ENCODE results near the gene SOBP. TPM values are rescaled to one million over a fixed set of nuclear protein-coding genes. Genes with fewer than 3 reads are reported as not detected.

Gene SOBP
- total RNA-seq, 4 donors from 2014 or later: 0.15 to 3.8 (median 1.6) TPM

DNA sequence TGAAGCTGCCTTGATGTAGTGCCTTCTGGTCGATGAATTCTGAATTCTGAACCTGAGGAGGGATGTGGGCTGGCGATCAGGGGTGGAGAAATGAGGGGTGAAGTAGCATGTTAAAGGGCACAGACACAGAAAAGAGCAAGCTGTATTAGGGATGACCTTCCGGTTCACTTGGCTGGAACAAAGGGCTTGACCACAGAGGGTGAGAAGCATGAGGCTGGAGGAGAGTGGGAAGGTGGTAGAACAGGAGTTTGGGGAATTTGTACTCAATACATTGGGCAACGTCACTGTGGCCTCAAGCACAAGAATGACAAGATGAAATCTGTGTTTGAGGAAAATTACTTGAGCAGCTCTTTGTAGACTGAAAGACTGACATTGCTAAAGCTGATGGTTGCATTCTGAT is 155.8 kb downstream of the SOBP start:
- Histone ChIP-seq H3K27ac (no peak overlapping the region), H3K4me3 (no peak overlapping the region), H3K27me3 (no peaks in the 10 kb centered on the region), H3K36me3 (no peaks in the 10 kb centered on the region), H3K9me3 (no peaks in the 10 kb centered on the region), H3K4me1 (peaks cover 0 to 18% (median 8%) of the 10 kb centered on the region in 3 donors)
- 68 to 73% methylated on average over 4 of the region's 4 CpGs for WGBS, 2 donors
- TF ChIP-seq POLR2A (IDR thresholded peaks at IDR 0.05): no peak
- TF ChIP-seq, protein P1, sequence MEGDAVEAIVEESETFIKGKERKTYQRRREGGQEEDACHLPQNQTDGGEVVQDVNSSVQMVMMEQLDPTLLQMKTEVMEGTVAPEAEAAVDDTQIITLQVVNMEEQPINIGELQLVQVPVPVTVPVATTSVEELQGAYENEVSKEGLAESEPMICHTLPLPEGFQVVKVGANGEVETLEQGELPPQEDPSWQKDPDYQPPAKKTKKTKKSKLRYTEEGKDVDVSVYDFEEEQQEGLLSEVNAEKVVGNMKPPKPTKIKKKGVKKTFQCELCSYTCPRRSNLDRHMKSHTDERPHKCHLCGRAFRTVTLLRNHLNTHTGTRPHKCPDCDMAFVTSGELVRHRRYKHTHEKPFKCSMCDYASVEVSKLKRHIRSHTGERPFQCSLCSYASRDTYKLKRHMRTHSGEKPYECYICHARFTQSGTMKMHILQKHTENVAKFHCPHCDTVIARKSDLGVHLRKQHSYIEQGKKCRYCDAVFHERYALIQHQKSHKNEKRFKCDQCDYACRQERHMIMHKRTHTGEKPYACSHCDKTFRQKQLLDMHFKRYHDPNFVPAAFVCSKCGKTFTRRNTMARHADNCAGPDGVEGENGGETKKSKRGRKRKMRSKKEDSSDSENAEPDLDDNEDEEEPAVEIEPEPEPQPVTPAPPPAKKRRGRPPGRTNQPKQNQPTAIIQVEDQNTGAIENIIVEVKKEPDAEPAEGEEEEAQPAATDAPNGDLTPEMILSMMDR (IDR thresholded peaks at IDR 0.05): no peak
- intact Hi-C loops (cut with DNase I): no loop called here
- no peak for DNase-seq

DNA sequence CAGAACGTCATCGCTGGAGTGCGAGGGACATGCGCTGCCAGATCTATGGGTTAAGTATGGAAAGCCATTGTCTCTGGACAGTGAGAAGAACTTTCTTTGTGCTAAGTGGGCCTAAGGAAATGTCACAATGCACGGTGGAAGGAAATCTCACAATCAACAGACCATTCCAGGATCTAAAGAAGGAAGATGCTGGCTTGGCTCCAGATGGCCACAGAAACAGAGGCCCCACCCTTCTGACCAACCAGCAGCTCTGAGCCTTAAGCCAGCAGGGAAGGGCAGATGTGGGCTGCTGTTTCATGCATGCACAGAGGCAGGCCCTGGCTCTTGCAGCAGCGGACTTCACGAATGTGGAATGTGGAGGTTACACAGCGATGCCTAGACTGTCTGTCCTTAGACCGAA is 156.3 kb downstream of the SOBP start:
- Histone ChIP-seq H3K9me3 (no peaks in the 10 kb centered on the region), H3K4me1 (peaks cover 0 to 18% (median 8%) of the 10 kb centered on the region in 3 donors), H3K4me3 (no peak overlapping the region), H3K27ac (no peak overlapping the region), H3K36me3 (no peaks in the 10 kb centered on the region), H3K27me3 (no peaks in the 10 kb centered on the region)
- TF ChIP-seq POLR2A (IDR thresholded peaks at IDR 0.05): no peak
- TF ChIP-seq, protein P1 (IDR thresholded peaks at IDR 0.05): no peak
- 57 to 76% methylated on average over 9 of the region's 9 CpGs for WGBS, 2 donors
- no peak for DNase-seq
- intact Hi-C loops (cut with DNase I): no loop called here

DNA sequence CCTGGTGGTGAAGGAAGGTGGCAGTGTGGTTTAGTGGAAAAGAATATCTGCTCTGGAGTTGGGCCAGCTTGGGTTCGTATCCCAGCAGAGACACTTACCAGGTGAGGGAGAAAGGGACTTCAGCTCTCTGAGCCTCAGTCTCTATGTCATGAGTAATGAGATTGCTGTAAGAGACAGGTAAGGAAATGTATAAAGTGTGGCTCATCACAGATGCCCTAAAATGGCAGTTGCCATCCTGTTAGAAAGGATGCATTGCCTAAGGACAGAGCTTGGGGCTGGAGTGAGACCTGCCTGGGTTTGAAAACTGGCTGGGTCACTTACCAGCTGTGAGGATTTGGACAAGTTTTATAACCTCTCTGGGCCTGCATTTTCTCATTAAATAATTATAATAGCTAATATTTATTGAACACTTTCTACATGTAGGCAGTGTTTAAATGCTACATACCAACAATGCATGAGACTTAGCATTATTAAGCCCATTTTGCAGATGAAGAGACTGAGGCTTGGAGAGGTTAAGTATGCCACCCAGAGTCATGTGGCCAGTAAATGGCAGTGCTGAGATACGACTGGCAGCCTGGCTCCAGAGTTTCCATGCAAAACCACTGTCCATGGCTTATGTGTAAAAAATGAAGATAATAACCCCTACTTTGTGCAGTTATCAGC is 157.0 kb downstream of the SOBP start:
- DNase-seq: no peak
- Histone ChIP-seq H3K27ac (no peak overlapping the region), H3K9me3 (no peaks in the 10 kb centered on the region), H3K4me1 (peaks cover 0 to 11% (median 4%) of the 10 kb centered on the region in 3 donors), H3K36me3 (no peaks in the 10 kb centered on the region), H3K27me3 (no peaks in the 10 kb centered on the region), H3K4me3 (no peak overlapping the region)
- WGBS, 2 donors: 75 to 95% methylated on average over 2 of the region's 2 CpGs
- no peak for TF ChIP-seq POLR2A (IDR thresholded peaks at IDR 0.05)
- TF ChIP-seq, protein P1 (IDR thresholded peaks at IDR 0.05): no peak
- intact Hi-C loops (cut with DNase I): no loop called here

DNA sequence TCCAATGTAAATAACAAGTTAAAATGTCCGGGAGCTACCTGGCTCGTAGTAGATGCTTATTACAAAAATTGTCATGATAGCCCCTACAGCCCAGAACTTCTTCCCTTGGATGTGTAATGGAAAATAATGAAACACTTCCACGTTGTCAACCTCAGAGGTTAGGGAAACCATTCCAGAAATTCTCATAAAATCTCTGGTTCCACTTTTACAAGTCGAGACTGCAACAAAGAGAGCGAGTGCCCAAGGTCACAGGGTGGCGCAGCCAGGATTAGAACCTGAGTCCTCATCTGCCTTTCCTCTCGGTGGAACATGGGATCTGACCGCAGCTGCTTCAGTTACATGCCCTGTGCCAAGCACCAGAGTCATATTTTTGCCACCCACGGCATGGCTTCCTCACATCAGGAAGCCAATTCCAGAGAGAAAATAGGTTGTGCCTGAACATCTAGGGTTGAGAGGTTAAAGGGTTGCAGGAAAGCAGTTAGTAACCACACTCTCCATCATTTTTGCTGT is 157.6 kb downstream of the SOBP start:
- WGBS, 2 donors: 86 to 89% methylated on average over 9 of the region's 9 CpGs
- intact Hi-C loops (cut with DNase I): no loop called here
- TF ChIP-seq, protein P1 (IDR thresholded peaks at IDR 0.05): no peak
- TF ChIP-seq POLR2A (IDR thresholded peaks at IDR 0.05): no peak
- Histone ChIP-seq H3K27ac (no peak overlapping the region), H3K36me3 (no peaks in the 10 kb centered on the region), H3K4me3 (no peak overlapping the region), H3K9me3 (no peaks in the 10 kb centered on the region), H3K27me3 (no peaks in the 10 kb centered on the region), H3K4me1 (peaks cover 0 to 10% (median 4%) of the 10 kb centered on the region in 3 donors)
- DNase-seq: no peak

- no peak for DNase-seq
- intact Hi-C loops (cut with DNase I): no loop called here
- Histone ChIP-seq H3K36me3 (no peaks in the 10 kb centered on the region), H3K27ac (no peak overlapping the region), H3K4me3 (no peak overlapping the region), H3K4me1 (peaks cover 0 to 10% (median 4%) of the 10 kb centered on the region in 3 donors), H3K9me3 (no peaks in the 10 kb centered on the region), H3K27me3 (no peaks in the 10 kb centered on the region)
- no peak for TF ChIP-seq POLR2A (IDR thresholded peaks at IDR 0.05)
- TF ChIP-seq, protein P1 (IDR thresholded peaks at IDR 0.05): no peak
- WGBS, 2 donors: no CpG with 5 or more reads among the region's 1 CpG
These were observed 159.1 kb downstream of the SOBP start for GRCh38 chr6:107648983-107649382.

All from esophagus squamous epithelium (tissue), 5 donors.